Omental fat pad (tissue), 4 donors: ENCODE measurements around the gene FGF18. TPM values are rescaled to one million over a fixed set of nuclear protein-coding genes. Genes with fewer than 3 reads are reported as not detected.
"Not testable (repeated sequence)": the region's sequence is repeated elsewhere in the genome, so short reads cannot be mapped to it uniquely, and the experiment has no call there.

Source experiments
- ATAC-seq: fragments of 150-250 bp; one replicate; pipeline ENCODE4 v1.9.1; 2016; ENCODE audit warnings: mild to moderate bottlenecking, moderate library complexity; ENCODE audit not compliant: low FRiP score
- DNase-seq: peaks from one replicate; pipeline ENCODE4 v3.0.0-alpha.2; 2019; ENCODE audit warnings: low spot score
- total RNA-seq, 4 donors: library from RNA; depleted of rRNA; stranded (reverse); fragments of >200 nt; gene quantifications; one replicate each; pipeline ENCODE4 v1.1.0, GENCODE V29; 2016
- TF ChIP-seq, protein P1 (sequence below), 3 donors: fragments of 450-650 bp; IDR thresholded peaks; one replicate each; pipeline ENCODE4 v1.5.1; 2016 to 2017; ENCODE audit warnings: antibody characterized with exemption in 3 of 3, mild to moderate bottlenecking in 3 of 3, moderate library complexity in 2 of 3

The FGF18 gene
- total RNA-seq, 4 donors from 2014 or later: 0.79 to 7.5 (median 2.1) TPM

DNA sequence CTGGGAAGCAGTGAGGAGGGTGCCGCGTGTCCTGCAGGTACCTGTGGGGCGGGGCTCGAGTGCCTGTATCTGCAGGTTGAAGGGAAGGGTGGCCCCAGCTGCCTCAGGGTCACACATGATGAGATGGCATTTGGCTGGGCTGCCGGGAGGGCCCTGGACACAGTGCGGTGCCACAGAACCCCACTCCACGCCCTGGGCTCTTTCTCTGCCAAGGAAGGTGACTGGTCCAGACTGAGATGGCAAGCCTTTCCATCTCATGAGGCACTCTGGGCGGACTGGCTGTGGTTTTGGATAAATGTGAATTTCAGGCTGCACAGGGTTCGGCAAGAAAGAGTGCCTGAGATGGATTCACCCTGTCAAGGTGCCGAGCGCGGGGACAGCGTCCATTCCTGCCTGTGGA lies 69.4 kb downstream of the FGF18 start:
- DNase-seq: no peak
- TF ChIP-seq, protein P1, sequence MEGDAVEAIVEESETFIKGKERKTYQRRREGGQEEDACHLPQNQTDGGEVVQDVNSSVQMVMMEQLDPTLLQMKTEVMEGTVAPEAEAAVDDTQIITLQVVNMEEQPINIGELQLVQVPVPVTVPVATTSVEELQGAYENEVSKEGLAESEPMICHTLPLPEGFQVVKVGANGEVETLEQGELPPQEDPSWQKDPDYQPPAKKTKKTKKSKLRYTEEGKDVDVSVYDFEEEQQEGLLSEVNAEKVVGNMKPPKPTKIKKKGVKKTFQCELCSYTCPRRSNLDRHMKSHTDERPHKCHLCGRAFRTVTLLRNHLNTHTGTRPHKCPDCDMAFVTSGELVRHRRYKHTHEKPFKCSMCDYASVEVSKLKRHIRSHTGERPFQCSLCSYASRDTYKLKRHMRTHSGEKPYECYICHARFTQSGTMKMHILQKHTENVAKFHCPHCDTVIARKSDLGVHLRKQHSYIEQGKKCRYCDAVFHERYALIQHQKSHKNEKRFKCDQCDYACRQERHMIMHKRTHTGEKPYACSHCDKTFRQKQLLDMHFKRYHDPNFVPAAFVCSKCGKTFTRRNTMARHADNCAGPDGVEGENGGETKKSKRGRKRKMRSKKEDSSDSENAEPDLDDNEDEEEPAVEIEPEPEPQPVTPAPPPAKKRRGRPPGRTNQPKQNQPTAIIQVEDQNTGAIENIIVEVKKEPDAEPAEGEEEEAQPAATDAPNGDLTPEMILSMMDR (IDR thresholded peaks at IDR 0.05): no peak
- ATAC-seq: no peak

DNA sequence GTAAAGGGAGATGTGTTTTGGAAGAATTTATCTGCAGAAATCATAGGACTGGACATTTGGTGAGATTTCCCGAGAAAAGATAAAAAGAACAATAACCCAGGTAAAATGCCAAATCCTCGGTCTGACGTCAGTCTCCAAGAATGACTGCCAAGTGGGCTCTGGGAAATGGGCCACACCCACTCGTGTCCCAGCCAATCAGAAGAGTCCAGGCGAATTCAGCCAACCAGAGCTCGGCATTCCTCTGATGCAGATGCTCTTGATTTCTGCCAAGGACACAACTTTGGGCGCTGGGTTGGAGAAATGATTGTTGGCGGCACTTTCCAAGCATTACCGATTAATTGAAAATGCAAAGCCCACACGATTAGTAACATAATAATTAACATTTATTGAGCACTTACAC lies 73.3 kb downstream of the FGF18 start:
- DNase-seq: no peak
- ATAC-seq: no peak
- TF ChIP-seq, protein P1 (IDR thresholded peaks at IDR 0.05): no peak

DNA sequence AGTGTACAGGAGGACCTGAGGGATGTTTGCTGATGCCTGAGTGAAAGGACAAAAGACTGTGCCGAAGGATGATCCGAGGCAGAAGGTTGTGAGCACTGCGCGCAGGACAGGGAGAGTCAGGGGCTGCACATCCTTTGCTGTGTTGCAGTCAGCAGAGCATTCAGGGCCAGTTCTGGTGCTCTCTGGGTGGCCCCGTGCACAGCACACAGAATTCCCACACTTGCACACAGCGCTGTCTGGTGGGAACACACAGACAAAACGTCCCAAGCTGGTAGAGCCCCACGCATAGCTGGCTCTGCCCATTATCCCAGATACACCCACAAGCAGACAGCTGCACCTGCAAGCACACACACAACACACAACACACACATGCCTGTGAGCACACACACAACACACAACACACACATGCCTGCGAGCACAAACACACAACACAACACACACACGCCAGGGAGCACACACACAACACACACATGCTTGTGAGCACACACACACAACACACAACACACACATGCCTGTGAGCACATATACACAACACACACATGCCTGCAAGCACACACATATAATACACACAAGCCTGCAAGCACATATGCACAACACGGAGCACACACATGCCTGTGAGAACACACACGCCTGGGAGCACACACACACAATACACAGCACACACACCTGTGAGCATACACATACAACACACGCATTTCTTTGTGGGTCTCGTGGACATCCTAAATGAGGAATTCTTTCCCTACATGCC lies 74.4 kb downstream of the FGF18 start:
- TF ChIP-seq, protein P1 (IDR thresholded peaks at IDR 0.05): no peak
- ATAC-seq: no peak
- DNase-seq: no peak

DNA sequence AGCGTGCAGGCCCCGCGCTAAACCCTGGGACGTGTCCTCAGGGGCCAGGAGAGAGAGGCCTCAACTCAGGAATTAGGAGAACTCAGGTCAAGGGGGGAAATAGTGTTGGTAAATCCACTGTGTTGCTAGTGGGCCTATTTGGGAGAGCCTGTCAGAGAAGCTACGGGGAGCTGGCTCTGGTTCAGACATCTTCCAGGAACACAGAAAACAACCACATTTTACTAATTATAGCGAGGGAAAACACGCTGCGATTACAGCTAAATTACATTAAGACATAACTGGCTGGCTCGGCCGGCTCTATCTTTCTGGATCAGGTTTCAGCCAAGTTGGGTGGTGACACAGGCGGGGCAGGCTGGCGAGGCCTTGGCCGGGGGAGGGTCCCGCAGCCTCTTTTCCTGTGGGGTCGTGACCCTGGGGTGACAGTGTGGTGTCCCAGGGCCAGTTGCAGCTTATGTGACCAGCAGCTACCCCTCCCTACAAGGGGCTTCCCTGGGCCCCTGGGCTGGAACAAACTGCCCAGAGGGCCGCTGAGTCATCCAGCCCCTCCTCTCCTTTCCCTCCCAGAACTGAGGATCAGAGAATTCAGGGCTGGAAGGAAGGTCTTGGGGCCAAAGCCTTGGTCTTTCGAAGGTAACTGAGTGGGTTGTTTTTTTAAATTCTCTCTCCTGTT lies 75.1 kb downstream of the FGF18 start:
- ATAC-seq (peak; percentile 94), DNase-seq (peak; percentile 40)
- TF ChIP-seq, protein P1 (IDR thresholded peaks at IDR 0.05): no peak

DNA sequence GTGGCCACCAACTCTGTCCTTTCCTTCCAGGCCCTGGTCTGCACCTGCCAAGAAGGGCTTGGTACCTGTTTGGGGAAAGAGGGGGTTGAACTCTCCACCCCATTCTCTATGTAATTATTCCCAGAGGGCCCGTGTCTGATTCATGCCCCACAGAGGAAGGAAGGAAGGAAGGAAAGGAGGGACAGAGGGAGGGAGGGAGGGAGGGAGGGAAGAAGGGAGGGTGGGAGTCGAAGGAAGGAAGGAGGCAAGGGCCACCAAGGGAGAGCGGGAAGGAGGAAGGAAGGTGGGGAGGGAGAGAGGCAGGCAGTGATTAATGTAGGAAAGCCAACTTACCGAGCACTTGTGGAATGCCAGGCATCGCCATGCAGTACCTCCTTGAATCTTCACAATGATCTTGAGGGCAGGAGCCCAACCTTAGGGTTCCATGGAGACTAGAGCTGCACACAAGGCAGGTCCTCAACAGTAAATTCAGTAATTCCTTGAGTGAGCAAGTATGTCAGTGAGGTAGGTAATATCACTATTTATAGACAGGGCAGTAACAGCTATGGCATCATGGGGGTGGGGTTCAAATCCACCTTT lies 75.8 kb downstream of the FGF18 start:
- peak; percentile 61 for ATAC-seq

DNA sequence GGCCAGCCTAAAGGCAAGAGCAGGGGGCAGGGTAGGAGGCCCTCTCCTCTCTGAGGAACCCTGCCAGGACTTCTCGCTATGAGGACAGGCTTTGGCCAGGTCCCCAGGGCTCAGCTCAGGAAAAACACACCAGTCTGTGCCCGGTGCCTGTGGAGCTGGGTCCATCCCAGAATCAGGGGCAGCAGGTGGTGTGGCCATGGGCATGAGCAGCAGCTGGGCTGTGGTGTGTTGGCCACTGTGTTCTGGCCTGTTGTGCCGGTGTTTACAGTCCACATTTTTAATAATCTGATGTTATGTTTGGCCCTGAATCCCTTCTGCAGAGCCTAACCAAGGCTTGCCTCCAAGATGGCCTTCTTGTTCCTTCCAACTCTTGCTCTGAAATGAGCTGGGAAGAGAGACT lies 77.0 kb downstream of the FGF18 start:
- TF ChIP-seq, protein P1 (IDR thresholded peaks at IDR 0.05): no peak
- ATAC-seq (no peak), DNase-seq (no peak)

More for the DNA sequence above, 75.8 kb downstream of the FGF18 start:
- TF ChIP-seq, protein P1 (IDR thresholded peaks at IDR 0.05): no peak
- DNase-seq: no peak

DNA sequence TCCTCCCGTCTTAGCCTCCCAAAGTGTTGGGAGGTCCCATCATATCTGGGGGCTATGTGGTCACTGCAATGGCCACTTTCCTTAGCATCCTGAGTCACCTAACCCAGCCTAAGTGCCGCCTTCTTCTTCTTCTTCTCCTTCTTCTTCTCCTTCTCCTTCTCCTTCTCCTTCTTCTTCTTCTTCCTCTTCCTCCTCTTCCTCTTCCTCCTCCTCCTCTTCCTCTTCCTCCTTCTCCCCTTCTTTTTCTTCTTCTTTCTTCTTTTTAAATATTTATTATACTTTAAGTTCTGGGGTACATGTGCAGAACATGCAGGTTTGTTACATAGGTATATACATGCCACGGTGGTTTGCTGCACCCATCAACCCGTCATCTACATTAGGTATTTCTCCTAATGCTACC lies 78.0 kb downstream of the FGF18 start:
- not testable (repeated sequence) for DNase-seq, ATAC-seq
